Urothelium cell line (cell line): ENCODE results near the gene PDPK1.

Source experiments
- DNase-seq: peaks from one replicate; pipeline ENCODE4 v3.0.0; 2011; ENCODE audit warnings: low spot score, mixed read lengths
- FAIRE-seq: peaks from 2 replicates; lab custom pipeline; 2011; peaks lifted over from hg19 to GRCh38; lab: Jason Lieb, UNC

PDPK1 gene

GRCh38 chr16:2505695-2506094 is 32.1 kb upstream of the PDPK1 start:
- FAIRE-seq (no peak), DNase-seq (no peak)

GRCh38 chr16:2507052-2507659 is 30.7 kb upstream of the PDPK1 start:
- DNase-seq (no peak), FAIRE-seq (no peak)

- FAIRE-seq (no peak), DNase-seq (no peak)
Observed at GRCh38 chr16:2507665-2508064, 30.2 kb upstream of the PDPK1 start.

GRCh38 chr16:2508722-2509400 is 29.0 kb upstream of the PDPK1 start:
- no peak for DNase-seq
- no peak for FAIRE-seq

- FAIRE-seq (no peak), DNase-seq (no peak)
Observed at GRCh38 chr16:2511128-2511800, 26.6 kb upstream of the PDPK1 start.

GRCh38 chr16:2511996-2512734 is 25.7 kb upstream of the PDPK1 start:
- DNase-seq, result no peak
- FAIRE-seq, result no peak

- DNase-seq (no peak), FAIRE-seq (no peak)
Observed at GRCh38 chr16:2512735-2513404, 25.0 kb upstream of the PDPK1 start.

- peak; percentile 94 for DNase-seq
- peak; percentile 74 for FAIRE-seq
Observed at GRCh38 chr16:2513405-2514332, 24.2 kb upstream of the PDPK1 start, which contains the start of gene ATP6V0C. ATP6V0C (plus strand) TSS chr16:2513952; CDS start chr16:2514104, 152 bp downstream.

- FAIRE-seq (no peak), DNase-seq (no peak)
Observed at GRCh38 chr16:2514333-2515179, 23.3 kb upstream of the PDPK1 start.

GRCh38 chr16:2515180-2515851 is 22.5 kb upstream of the PDPK1 start:
- DNase-seq, result no peak
- no peak for FAIRE-seq

- DNase-seq (no peak), FAIRE-seq (no peak)
Observed at GRCh38 chr16:2516391-2517240, 21.2 kb upstream of the PDPK1 start.

GRCh38 chr16:2517954-2518605 is 19.7 kb upstream of the PDPK1 start:
- DNase-seq (no peak), FAIRE-seq (no peak)

- no peak for DNase-seq
- peak; percentile 56 for FAIRE-seq
Observed at GRCh38 chr16:2518823-2519710, 18.8 kb upstream of the PDPK1 start.

GRCh38 chr16:2519711-2520080 is 18.1 kb upstream of the PDPK1 start:
- FAIRE-seq (no peak), DNase-seq (no peak)

- FAIRE-seq, result no peak
Observed at GRCh38 chr16:2520097-2520783, 17.6 kb upstream of the PDPK1 start, which contains the start of gene AMDHD2. AMDHD2 (plus strand) TSS chr16:2520371; CDS start chr16:2520459, 88 bp downstream.

More at GRCh38 chr16:2520097-2520783, 17.6 kb upstream of the PDPK1 start, which contains the start of gene AMDHD2:
- peak; percentile 95 for DNase-seq
